CD8-positive, alpha-beta memory T cell (primary cell): ENCODE measurements around the gene TMEM151B. TPM values are rescaled to one million over a fixed set of nuclear protein-coding genes. Genes with fewer than 3 reads are reported as not detected.

Source experiments
- CTCF ChIA-PET: fragments of 350-600 bp; sonication (Branson Sonifier 250); formaldehyde crosslinking; loops from one replicate; lab custom pipeline; 2021; ENCODE audit warnings: antibody characterized with exemption; lab: Charles Lee
- POLR2A ChIA-PET: fragments of 350-600 bp; sonication (Branson Sonifier 250); formaldehyde crosslinking; loops from one replicate; lab custom pipeline; 2021; ENCODE audit warnings: antibody characterized with exemption; lab: Charles Lee
- DNase-seq, 5 donors: peaks; one replicate each; pipeline versions ENCODE4 v3.0.0 to v3.0.0-alpha.2; 2020 to 2022; ENCODE audit warnings: mixed read lengths in 1 of 5
- H3K27ac ChIP-seq: one replicate; pipeline ENCODE4 v1.7.0; 2013; ENCODE audit warnings: low read depth, mild to moderate bottlenecking, low read length, moderate library complexity
- H3K27me3 ChIP-seq: 2 replicates; pipeline ENCODE4 v1.7.0; 2013; ENCODE audit warnings: low read length, mild to moderate bottlenecking; ENCODE audit not compliant: insufficient read depth, poor library complexity, severe bottlenecking
- H3K36me3 ChIP-seq: 2 replicates; pipeline ENCODE4 v1.7.0; 2013; ENCODE audit warnings: mild to moderate bottlenecking, low read length, moderate library complexity; ENCODE audit not compliant: insufficient read depth
- H3K4me1 ChIP-seq: 2 replicates; pipeline ENCODE4 v1.7.0; 2013; ENCODE audit warnings: mild to moderate bottlenecking, low read length, moderate library complexity; ENCODE audit not compliant: insufficient read depth
- H3K4me3 ChIP-seq: 2 replicates; pipeline ENCODE4 v1.7.0; 2013; ENCODE audit warnings: mild to moderate bottlenecking, low read length
- H3K9me3 ChIP-seq: 2 replicates; pipeline ENCODE4 v1.7.0; 2013; ENCODE audit warnings: mild to moderate bottlenecking, low read length
- H3K27ac Mint-ChIP-seq, 8 donors: one replicate each; pipeline ENCODE4 v1.8.0; 2020 to 2021; ENCODE audit warnings: mixed read lengths in 8 of 8, mild to moderate bottlenecking in 6 of 8, inconsistent platforms in 3 of 8, moderate library complexity in 3 of 8
- H3K27me3 Mint-ChIP-seq, 2 donors: one replicate each; pipeline ENCODE4 v1.8.0; 2020 to 2021; ENCODE audit warnings: mixed read lengths in 2 of 2, mild to moderate bottlenecking in 1 of 2, moderate library complexity in 1 of 2
- H3K36me3 Mint-ChIP-seq, 3 donors: one replicate each; pipeline ENCODE4 v1.8.0; 2020 to 2021; ENCODE audit warnings: mixed read lengths in 3 of 3, inconsistent platforms in 1 of 3, mild to moderate bottlenecking in 1 of 3
- H3K4me1 Mint-ChIP-seq, 3 donors: one replicate each; pipeline ENCODE4 v1.8.0; 2020 to 2021; ENCODE audit warnings: mixed read lengths in 3 of 3, inconsistent platforms in 1 of 3, mild to moderate bottlenecking in 1 of 3
- H3K4me3 Mint-ChIP-seq, 7 donors: one replicate each; pipeline ENCODE4 v1.8.0; 2020 to 2021; ENCODE audit warnings: mixed read lengths in 7 of 7, mild to moderate bottlenecking in 6 of 7, moderate library complexity in 4 of 7, inconsistent platforms in 2 of 7
- H3K9me3 Mint-ChIP-seq, 5 donors: one replicate each; pipeline ENCODE4 v1.8.0; 2020 to 2022; ENCODE audit warnings: mixed read lengths in 5 of 5, mild to moderate bottlenecking in 3 of 5, moderate library complexity in 2 of 5, inconsistent platforms in 1 of 5
- polyA plus RNA-seq: library from polyadenylated mRNA; unstranded; fragments of 300-500 nt; fragmentation: Illumina TruSeq; gene quantifications from one replicate; pipeline ENCODE4 v1.2.3, GENCODE V29; 2021
- total RNA-seq, 2 experiments: library from RNA; stranded (reverse); gene quantifications; one replicate each; pipeline ENCODE4 v1.2.3, GENCODE V29; 2021

The TMEM151B gene
- total and polyA plus RNA-seq, 3 experiments from 2014 or later: not detected

DNA sequence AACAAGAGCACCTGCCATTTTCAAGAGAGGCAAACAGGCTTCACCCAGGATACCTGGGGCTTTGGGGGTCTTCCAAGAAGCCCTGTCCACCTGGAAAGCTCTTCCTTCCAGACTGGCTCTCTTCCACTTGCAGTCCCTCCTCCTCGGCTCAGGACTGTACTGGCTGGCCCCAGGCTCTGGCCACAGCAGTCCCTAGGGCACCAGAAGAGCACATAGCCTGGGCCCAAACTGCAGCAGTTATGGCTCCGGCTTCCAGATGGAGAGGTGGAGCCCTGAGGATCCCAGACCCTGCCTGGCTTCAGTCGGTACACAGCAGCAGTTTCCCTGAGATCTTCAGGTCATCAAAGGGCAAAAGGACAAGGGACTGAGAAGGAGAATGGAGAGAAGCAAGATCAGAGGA, 11.3 kb upstream of the TMEM151B start:
- Histone ChIP-seq H3K27ac (no peak overlapping the region), H3K4me1 (peaks cover 42% of the 10 kb centered on the region), H3K9me3 (no peaks in the 10 kb centered on the region), H3K4me3 (no peak overlapping the region), H3K27me3 (no peaks in the 10 kb centered on the region), H3K36me3 (peaks cover 22% of the 10 kb centered on the region)
- no peak for DNase-seq
- H3K9me3 Mint-ChIP-seq: peaks cover 0 to 1% (median 0%) of the 10 kb centered on the region in 5 donors
- H3K27me3 Mint-ChIP-seq: peaks cover 0 to 3% of the 10 kb centered on the region in 2 donors
- ChIA-PET CTCF (interaction anchor here (0.6 to 1.2 kb wide), 2 partner anchors 11 to 52 kb away, joined by 3 to 4 read pairs; partner anchors contain the start of gene HSP90AB1), POLR2A (no interaction called here)
- H3K4me3 Mint-ChIP-seq: peak overlapping the region; percentile 84 to 92 (median 89)
- H3K27ac Mint-ChIP-seq: peak overlapping the region in 7 of 8 donors; percentile 29 to 96 (median 87)
- H3K4me1 Mint-ChIP-seq: peaks cover 56 to 74% (median 66%) of the 10 kb centered on the region in 3 donors
- peaks cover 0 to 61% (median 9%) of the 10 kb centered on the region in 3 donors for H3K36me3 Mint-ChIP-seq

GRCh38 chr6:44260011-44260410, 10.2 kb upstream of the TMEM151B start:
- H3K36me3 ChIP-seq: peaks cover 12% of the 10 kb centered on the region
- H3K27me3 Mint-ChIP-seq: peaks cover 0 to 1% of the 10 kb centered on the region in 2 donors
- H3K36me3 Mint-ChIP-seq: peaks cover 0 to 60% (median 7%) of the 10 kb centered on the region in 3 donors

DNA sequence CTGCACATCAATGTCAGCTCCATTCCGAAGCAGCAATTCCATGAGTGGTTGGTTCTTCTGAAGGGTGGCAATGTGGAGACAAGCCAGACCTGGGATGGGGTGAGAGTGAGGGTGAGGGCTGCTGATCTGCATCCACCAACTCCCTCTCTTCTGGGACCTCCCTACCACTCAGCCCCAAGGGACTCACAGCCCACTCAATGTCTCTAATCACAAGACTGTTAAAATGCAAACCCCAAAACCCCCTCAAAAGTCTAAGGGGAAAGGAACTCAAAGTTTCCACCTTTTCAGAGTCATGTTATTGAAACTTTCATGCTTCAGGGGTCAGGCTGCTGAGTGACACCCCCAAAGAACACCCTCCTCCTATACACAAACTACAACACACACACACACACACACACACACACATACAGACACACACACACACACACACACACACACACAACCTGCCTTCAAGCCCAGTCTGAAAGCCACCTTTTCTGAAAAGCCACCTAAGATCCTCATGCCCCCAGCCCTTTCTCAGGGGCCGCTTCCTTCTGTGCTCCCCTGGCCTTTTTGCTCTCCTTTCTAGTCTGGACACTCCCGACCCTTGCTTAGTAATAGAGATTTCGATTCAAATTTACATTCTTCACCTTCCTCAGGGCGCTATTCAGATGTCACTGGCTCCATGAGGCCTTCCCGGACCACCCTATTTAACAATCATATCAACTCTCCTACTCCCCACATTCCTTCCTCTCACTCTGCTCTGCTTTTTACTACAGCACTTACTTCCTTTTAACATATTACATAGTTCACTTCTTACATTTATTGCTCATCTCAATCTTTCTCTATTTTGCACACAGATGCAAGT, 9.6 kb upstream of the TMEM151B start:
- POLR2A ChIA-PET: interaction anchor here (2.8 kb wide), 1 partner anchor 13 kb away, joined by 21 read pairs; the partner anchor contains the start of gene HSP90AB1
- H3K36me3 ChIP-seq: peaks cover 6% of the 10 kb centered on the region
- H3K4me3 Mint-ChIP-seq: peak overlapping the region in 2 of 7 donors; percentile 6 to 75
- H3K36me3 Mint-ChIP-seq: peaks cover 0 to 53% (median 7%) of the 10 kb centered on the region in 3 donors
- CTCF ChIA-PET: interaction anchor here (1.2 kb wide), 1 partner anchor 13 kb away, joined by 4 read pairs; the partner anchor contains the start of gene HSP90AB1
- H3K27ac Mint-ChIP-seq: peak overlapping the region in 6 of 8 donors; percentile 0 to 96 (median 30)
- no peak overlapping the region for H3K27ac ChIP-seq
- H3K4me3 ChIP-seq: no peak overlapping the region
- no peaks in the 10 kb centered on the region for H3K9me3 Mint-ChIP-seq
- no peaks in the 10 kb centered on the region for H3K9me3 ChIP-seq
- H3K27me3 ChIP-seq: no peaks in the 10 kb centered on the region
- peak in 1 of 5 donors; percentile 4 for DNase-seq
- peaks cover 0 to 1% of the 10 kb centered on the region in 2 donors for H3K27me3 Mint-ChIP-seq
- H3K4me1 Mint-ChIP-seq: peaks cover 54 to 68% (median 59%) of the 10 kb centered on the region in 3 donors
- H3K4me1 ChIP-seq: peaks cover 49% of the 10 kb centered on the region

More at GRCh38 chr6:44260011-44260410, 10.2 kb upstream of the TMEM151B start:
- H3K27ac ChIP-seq: no peak overlapping the region
- POLR2A ChIA-PET: no interaction called here
- peak overlapping the region in 3 of 8 donors; percentile 47 to 96 (median 54) for H3K27ac Mint-ChIP-seq
- no peaks in the 10 kb centered on the region for H3K27me3 ChIP-seq
- H3K4me3 Mint-ChIP-seq: peak overlapping the region in 1 of 7 donors; percentile 75
- H3K4me3 ChIP-seq: no peak overlapping the region
- CTCF ChIA-PET: interaction anchor here (1.2 kb wide), 1 partner anchor 12 kb away, joined by 4 read pairs; the partner anchor contains the start of gene HSP90AB1
- peak in 1 of 5 donors; percentile 46 for DNase-seq
- H3K4me1 ChIP-seq: peaks cover 51% of the 10 kb centered on the region
- no peaks in the 10 kb centered on the region for H3K9me3 ChIP-seq
- H3K9me3 Mint-ChIP-seq: no peaks in the 10 kb centered on the region
- H3K4me1 Mint-ChIP-seq: peaks cover 59 to 72% (median 66%) of the 10 kb centered on the region in 3 donors

GRCh38 chr6:44261581-44261980, 8.7 kb upstream of the TMEM151B start:
- ChIA-PET CTCF (interaction anchor here (0.7 kb wide), 1 partner anchor 15 kb away, joined by 5 read pairs; the partner anchor contains the start of gene HSP90AB1), POLR2A (interaction anchor here (2.8 kb wide), 1 partner anchor 14 kb away, joined by 21 read pairs; the partner anchor contains the start of gene HSP90AB1)
- Histone ChIP-seq H3K4me3 (no peak overlapping the region), H3K9me3 (no peaks in the 10 kb centered on the region), H3K4me1 (peaks cover 40% of the 10 kb centered on the region), H3K27ac (no peak overlapping the region), H3K27me3 (no peaks in the 10 kb centered on the region), H3K36me3 (peaks cover 3% of the 10 kb centered on the region)
- Mint-ChIP-seq H3K36me3 (peaks cover 0 to 49% (median 7%) of the 10 kb centered on the region in 3 donors), H3K4me1 (peaks cover 49 to 61% (median 53%) of the 10 kb centered on the region in 3 donors), H3K27ac (peak overlapping the region in 3 of 8 donors; percentile 83 to 99 (median 96)), H3K4me3 (peak overlapping the region in 1 of 7 donors; percentile 75), H3K9me3 (no peaks in the 10 kb centered on the region), H3K27me3 (peaks cover 0 to 1% of the 10 kb centered on the region in 2 donors)
- peak in 1 of 5 donors; percentile 46 for DNase-seq

- CTCF ChIA-PET: interaction anchor here (0.9 to 1.2 kb wide), 3 partner anchors 10 to 25 kb away, joined by 3 to 4 read pairs (median 3); partner anchors contain the start of gene HSP90AB1
- POLR2A ChIA-PET: interaction anchor here (2.8 kb wide), 1 partner anchor 15 kb away, joined by 21 read pairs; the partner anchor contains the start of gene HSP90AB1
- DNase-seq: peak in 1 of 5 donors; percentile 45
- no peaks in the 10 kb centered on the region for H3K9me3 Mint-ChIP-seq
- peaks cover 0 to 1% of the 10 kb centered on the region in 2 donors for H3K27me3 Mint-ChIP-seq
- Histone ChIP-seq H3K27ac (peak overlapping the region; percentile 93), H3K27me3 (no peaks in the 10 kb centered on the region), H3K36me3 (peaks cover 3% of the 10 kb centered on the region), H3K9me3 (no peaks in the 10 kb centered on the region), H3K4me1 (peaks cover 35% of the 10 kb centered on the region), H3K4me3 (peak overlapping the region; percentile 86)
- H3K36me3 Mint-ChIP-seq: peaks cover 0 to 47% (median 7%) of the 10 kb centered on the region in 3 donors
- H3K4me3 Mint-ChIP-seq: peak overlapping the region; percentile 88 to 96 (median 91)
- peak overlapping the region; percentile 78 to 99 (median 98) for H3K27ac Mint-ChIP-seq
- H3K4me1 Mint-ChIP-seq: peaks cover 48 to 57% (median 55%) of the 10 kb centered on the region in 3 donors
Observed at GRCh38 chr6:44262467-44263353, 7.5 kb upstream of the TMEM151B start.

GRCh38 chr6:44263354-44264100, 6.7 kb upstream of the TMEM151B start:
- Mint-ChIP-seq H3K36me3 (peaks cover 0 to 42% (median 5%) of the 10 kb centered on the region in 3 donors), H3K27me3 (peaks cover under 1 to 5% of the 10 kb centered on the region in 2 donors), H3K27ac (peak overlapping the region; percentile 78 to 99 (median 98)), H3K4me3 (peak overlapping the region; percentile 88 to 96 (median 91)), H3K9me3 (no peaks in the 10 kb centered on the region), H3K4me1 (peaks cover 44 to 52% (median 47%) of the 10 kb centered on the region in 3 donors)
- ChIA-PET CTCF (interaction anchor here (0.9 to 5.5 kb wide), 10 partner anchors 8 to 167 kb away, joined by 3 to 53 read pairs (median 4); partner anchors contain the start of genes AARS2, HSP90AB1 and SLC35B2), POLR2A (interaction anchor here (1.5 to 2.8 kb wide), 4 partner anchors 8 to 40 kb away, joined by 4 to 23 read pairs (median 16); partner anchors contain the start of genes HSP90AB1 and SLC29A1)
- no peaks in the 10 kb centered on the region for H3K9me3 ChIP-seq
- H3K36me3 ChIP-seq: no peaks in the 10 kb centered on the region
- H3K4me1 ChIP-seq: peaks cover 30% of the 10 kb centered on the region
- peak in 4 of 5 donors; percentile 32 to 66 (median 56) for DNase-seq
- H3K27ac ChIP-seq: peak overlapping the region; percentile 93
- peaks cover 5% of the 10 kb centered on the region for H3K27me3 ChIP-seq
- peak overlapping the region; percentile 86 for H3K4me3 ChIP-seq
